HL-60 (cell line): ENCODE results near the gene PHF21A.
"Not testable (repeated sequence)": the region's sequence is repeated elsewhere in the genome, so short reads cannot be mapped to it uniquely, and the experiment has no call there.

Source experiments
- DNase-seq, 2 experiments: peaks; one replicate each; pipeline ENCODE4 v3.0.0-alpha.2; 2010 to 2020; ENCODE audit warnings: low read depth in 1 of 2, low spot score in 1 of 2
- H3K27ac ChIP-seq: fragments of 250-450 bp; sonication (Bioruptor Pico); replicated peaks from 2 replicates; pipeline ENCODE4 v1.5.1; 2020; ENCODE audit warnings: mild to moderate bottlenecking, moderate library complexity
- H3K27me3 ChIP-seq: fragments of 250-450 bp; sonication (Bioruptor Pico); 2 replicates; pipeline ENCODE4 v1.5.1; 2021; ENCODE audit warnings: mild to moderate bottlenecking, moderate library complexity; ENCODE audit not compliant: insufficient read depth, poor library complexity, severe bottlenecking
- H3K4me3 ChIP-seq: replicated peaks from 2 replicates; pipeline ENCODE4 v1.5.1; 2011; ENCODE audit warnings: mild to moderate bottlenecking, control low read depth, low read length; ENCODE audit not compliant: insufficient read depth
- CTCF ChIP-seq: IDR thresholded peaks from one replicate; pipeline ENCODE4 v1.5.1; 2011; ENCODE audit warnings: low read length, control low read depth, inconsistent platforms; ENCODE audit not compliant: insufficient read depth
- GABPA ChIP-seq: IDR thresholded peaks from 2 replicates; pipeline ENCODE4 v1.6.1; 2012; ENCODE audit warnings: low read depth
- POLR2AphosphoS5 ChIP-seq: IDR thresholded peaks from 2 replicates; pipeline ENCODE4 v1.6.1; 2012; ENCODE audit warnings: low read depth
- REST ChIP-seq: IDR thresholded peaks from 2 replicates; pipeline ENCODE4 v1.6.1; 2012; ENCODE audit warnings: low read depth; ENCODE audit not compliant: insufficient replicate concordance
- SPI1 ChIP-seq: IDR thresholded peaks from 2 replicates; pipeline ENCODE4 v1.6.1; 2012; ENCODE audit warnings: low read depth, mild to moderate bottlenecking, borderline replicate concordance

PHF21A gene

DNA sequence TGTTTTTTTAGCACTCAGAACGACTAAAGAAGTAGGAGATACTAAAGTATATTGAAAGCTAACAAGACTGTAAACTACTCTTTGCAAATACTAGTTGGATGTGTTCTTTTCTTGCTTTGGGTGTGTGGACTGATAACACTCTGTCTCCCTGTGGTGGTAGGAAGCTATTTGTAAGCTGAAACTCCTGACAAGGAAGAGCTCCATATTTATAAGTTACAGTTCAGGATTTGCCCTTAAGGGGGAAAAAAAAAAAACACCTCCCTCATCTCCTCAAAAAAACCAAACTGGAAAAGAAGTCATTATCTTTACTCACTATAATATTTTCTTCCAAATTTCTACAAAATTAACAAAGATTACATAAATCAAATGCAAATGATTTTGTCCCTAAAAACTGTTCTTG lies 103.9 kb downstream of the PHF21A start:
- no peak overlapping the region for H3K4me3 ChIP-seq
- H3K27ac ChIP-seq = no peak overlapping the region
- DNase-seq = no peak
- TF ChIP-seq POLR2AphosphoS5 (no peak), CTCF (no peak), REST (no peak), SPI1 (no peak)
- H3K27me3 ChIP-seq = no peaks in the 10 kb centered on the region

DNA sequence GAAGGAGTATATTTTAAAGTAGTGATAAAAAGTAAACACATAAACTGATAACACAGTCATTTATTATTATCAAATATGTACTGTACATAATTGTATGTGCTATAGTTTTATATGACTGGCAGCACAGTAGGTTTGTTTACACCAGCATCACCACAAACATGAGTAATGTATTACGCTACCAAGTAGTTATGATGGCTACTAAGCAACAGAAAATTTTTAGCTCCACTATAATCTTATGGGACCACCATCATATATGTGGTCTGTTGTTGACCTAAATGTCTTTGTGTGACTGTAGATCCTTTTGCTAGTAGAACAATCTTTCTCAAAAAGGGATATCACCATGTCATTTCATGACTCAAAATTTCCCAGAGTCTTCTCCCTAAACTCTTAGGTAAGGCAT lies 105.3 kb downstream of the PHF21A start:
- TF ChIP-seq SPI1 = no peak
- no peak for TF ChIP-seq REST
- no peak for TF ChIP-seq CTCF
- no peak for TF ChIP-seq POLR2AphosphoS5
- TF ChIP-seq GABPA = no peak
- DNase-seq = no peak
- no peaks in the 10 kb centered on the region for H3K27me3 ChIP-seq
- no peak overlapping the region for H3K4me3 ChIP-seq
- H3K27ac ChIP-seq = no peak overlapping the region

DNA sequence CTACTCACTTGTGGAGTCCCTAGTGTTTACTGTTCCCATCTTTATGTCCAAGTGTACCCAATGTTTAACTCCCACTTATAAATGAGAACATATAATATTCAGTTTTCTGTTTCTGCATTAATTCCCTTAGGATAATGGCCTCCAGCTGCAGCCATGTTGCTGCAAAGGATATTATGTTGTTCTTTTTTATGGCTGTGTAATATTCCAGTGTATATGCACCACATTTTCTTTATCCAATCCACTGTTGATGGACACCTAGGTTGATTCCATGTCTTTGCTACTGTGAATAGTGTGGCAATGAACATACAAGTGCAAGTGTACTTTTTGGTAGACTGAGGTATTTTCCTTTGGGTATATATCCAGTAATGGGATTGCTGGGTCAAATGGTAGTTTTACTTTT lies 107.1 kb downstream of the PHF21A start:
- not testable (repeated sequence) for H3K27ac ChIP-seq, H3K4me3 ChIP-seq, DNase-seq, H3K27me3 ChIP-seq

- no peak for TF ChIP-seq CTCF
- no peak for TF ChIP-seq SPI1
- no peak for TF ChIP-seq POLR2AphosphoS5
- H3K27ac ChIP-seq = no peak overlapping the region
- no peak for DNase-seq
- H3K4me3 ChIP-seq = no peak overlapping the region
- H3K27me3 ChIP-seq = no peaks in the 10 kb centered on the region
Measured at GRCh38 chr11:46012185-46012584, 109.1 kb downstream of the PHF21A start.
